GM23338 (cell line): Measurements from ENCODE around the gene MPHOSPH9. TPM values are rescaled to one million over a fixed set of nuclear protein-coding genes. Genes with fewer than 3 reads are reported as not detected.

Source experiments
- ATAC-seq: fragments of 200-7000 bp; cut with Tn5 transposase; 3 replicates; pipeline ENCODE4 v1.9.1; 2020
- DNase-seq: peaks from one replicate; pipeline ENCODE4 v3.0.0-alpha.2; 2015; ENCODE audit warnings: low spot score
- H2AFZ ChIP-seq: fragments of 200-600 bp; sonication (generic); 2 replicates; pipeline ENCODE4 v1.8.0; 2016; ENCODE audit warnings: antibody characterized with exemption, mild to moderate bottlenecking, moderate library complexity
- H3F3A ChIP-seq: fragments of 200-600 bp; sonication (generic); replicated peaks from 2 replicates; pipeline ENCODE4 v1.8.0; 2017; ENCODE audit warnings: antibody characterized with exemption, mixed run types, low read depth
- H3K27ac ChIP-seq: fragments of 200-600 bp; sonication (generic); 2 replicates; pipeline ENCODE4 v1.6.1; 2016; ENCODE audit warnings: low read depth
- H3K27me3 ChIP-seq: fragments of 200-600 bp; sonication (generic); 2 replicates; pipeline ENCODE4 v1.8.0; 2016; ENCODE audit warnings: mild to moderate bottlenecking, mixed run types, moderate library complexity; ENCODE audit not compliant: insufficient read depth
- H3K36me3 ChIP-seq: fragments of 200-600 bp; sonication (generic); 2 replicates; pipeline ENCODE4 v1.8.0; 2016; ENCODE audit warnings: mild to moderate bottlenecking; ENCODE audit not compliant: insufficient read depth
- H3K4me1 ChIP-seq: fragments of 200-600 bp; sonication (generic); 2 replicates; pipeline ENCODE4 v1.8.0; 2016; ENCODE audit warnings: mild to moderate bottlenecking, moderate library complexity; ENCODE audit not compliant: insufficient read depth
- H3K4me2 ChIP-seq: fragments of 200-600 bp; sonication (generic); 2 replicates; pipeline ENCODE4 v1.7.1; 2017; ENCODE audit warnings: mixed run types
- H3K4me3 ChIP-seq: fragments of 200-600 bp; sonication (generic); 2 replicates; pipeline ENCODE4 v1.6.1; 2016; ENCODE audit warnings: mixed run types
- H3K79me2 ChIP-seq: fragments of 200-600 bp; sonication (generic); replicated peaks from 2 replicates; pipeline ENCODE4 v1.8.0; 2017; ENCODE audit warnings: mild to moderate bottlenecking; ENCODE audit not compliant: insufficient read depth
- H3K9me2 ChIP-seq: fragments of 200-600 bp; sonication (generic); 2 replicates; pipeline ENCODE4 v1.8.0; 2017; ENCODE audit not compliant: insufficient read depth
- H4K20me1 ChIP-seq: fragments of 200-600 bp; sonication (generic); replicated peaks from 2 replicates; pipeline ENCODE4 v1.8.0; 2017; ENCODE audit warnings: mild to moderate bottlenecking; ENCODE audit not compliant: insufficient read depth
- H3K27ac Mint-ChIP-seq: 2 replicates; pipeline ENCODE4 v1.8.0; 2020; ENCODE audit warnings: inconsistent platforms, mild to moderate bottlenecking, moderate library complexity, mixed read lengths
- H3K27me3 Mint-ChIP-seq: 3 replicates; pipeline ENCODE4 v1.8.0; 2022; ENCODE audit warnings: low read depth, mild to moderate bottlenecking, moderate library complexity, mixed read lengths, inconsistent platforms; ENCODE audit not compliant: insufficient read depth, poor library complexity
- H3K36me3 Mint-ChIP-seq: 3 replicates; pipeline ENCODE4 v1.8.0; 2021; ENCODE audit warnings: low read depth, mild to moderate bottlenecking, inconsistent platforms, moderate library complexity, mixed read lengths
- H3K4me1 Mint-ChIP-seq: 3 replicates; pipeline ENCODE4 v1.8.0; 2020; ENCODE audit warnings: mild to moderate bottlenecking, inconsistent platforms, mixed read lengths
- H3K4me3 Mint-ChIP-seq: 3 replicates; pipeline ENCODE4 v1.8.0; 2021; ENCODE audit warnings: moderate library complexity, mild to moderate bottlenecking, inconsistent platforms, mixed read lengths
- H3K9me3 Mint-ChIP-seq: 3 replicates; pipeline ENCODE4 v1.8.0; 2020; ENCODE audit warnings: moderate library complexity, mild to moderate bottlenecking, inconsistent platforms, mixed read lengths
- CREB1 ChIP-seq: fragments of 250-450 bp; sonication (Bioruptor Pico); IDR thresholded peaks from 2 replicates; pipeline ENCODE4 v1.5.0; 2020; ENCODE audit warnings: low read depth, mild to moderate bottlenecking, moderate library complexity
- EZH2 ChIP-seq: fragments of 200-600 bp; sonication (generic); IDR thresholded peaks from one replicate; pipeline ENCODE4 v1.8.0; 2017; ENCODE audit warnings: antibody characterized with exemption, mild to moderate bottlenecking, low read depth; ENCODE audit not compliant: unreplicated experiment
- EZH2phosphoT487 ChIP-seq: fragments of 200-600 bp; sonication (generic); IDR thresholded peaks from one replicate; pipeline ENCODE4 v1.8.1; 2018; ENCODE audit warnings: antibody characterized with exemption; ENCODE audit not compliant: unreplicated experiment
- JUNB ChIP-seq: IDR thresholded peaks from one replicate; pipeline ENCODE4 v1.6.1; 2016; ENCODE audit warnings: antibody characterized with exemption; ENCODE audit not compliant: unreplicated experiment
- NANOG ChIP-seq: IDR thresholded peaks from 2 replicates; pipeline ENCODE4 v1.6.1; 2016; ENCODE audit warnings: antibody characterized with exemption, borderline replicate concordance
- POLR2AphosphoS5 ChIP-seq: IDR thresholded peaks from 2 replicates; pipeline ENCODE4 v1.6.1; 2016; ENCODE audit warnings: antibody characterized with exemption, low read depth
- ZNF114 ChIP-seq: fragments of 250-450 bp; sonication (Bioruptor Pico); IDR thresholded peaks from 2 replicates; pipeline ENCODE4 v1.5.0; 2020; ENCODE audit warnings: mild to moderate bottlenecking, moderate library complexity
- ZNF331 ChIP-seq: fragments of 250-450 bp; sonication (Bioruptor Pico); IDR thresholded peaks from 2 replicates; pipeline ENCODE4 v1.5.0; 2020; ENCODE audit warnings: low read depth, mild to moderate bottlenecking, moderate library complexity
- ZNF462 ChIP-seq: fragments of 250-450 bp; sonication (Bioruptor Pico); IDR thresholded peaks from 2 replicates; pipeline ENCODE4 v1.5.0; 2020; ENCODE audit warnings: mild to moderate bottlenecking, moderate library complexity
- long read RNA-seq: library from polyadenylated mRNA; unstranded; transcript quantifications from one replicate; pipeline ENCODE4 v2.0.0, GENCODE V29; 2020; ENCODE audit not compliant: unreplicated experiment
- polyA plus RNA-seq: library from polyadenylated mRNA; unstranded; fragments of >200 nt; fragmentation: Nextera tagmentation; extraction: Ambion mirVana; gene quantifications from 2 replicates; pipeline ENCODE4 v1.2.1, GENCODE V29; 2016
- total RNA-seq: library from RNA; depleted of rRNA; stranded (reverse); fragments of >200 nt; shearing (Covaris generic); gene quantifications from 2 replicates; pipeline ENCODE4 v1.2.3, GENCODE V29; 2014; rRNA removed

Gene MPHOSPH9
- total RNA-seq (43.2 and 77.9 TPM in 2 replicates), polyA plus RNA-seq (26.2 and 30.5 TPM in 2 replicates)
- long read RNA-seq, partial matches to known transcripts: 4 of 7 reads
- long read RNA-seq, other reads (novel, unspliced or antisense): 3 of 7 reads

- Histone ChIP-seq H3K79me2 (peaks cover 46% of the 10 kb centered on the region), H3K27me3 (no peaks in the 10 kb centered on the region), H3K36me3 (no peaks in the 10 kb centered on the region; the same call in 1 of the 2 replicates), H3K27ac (peak within 1 kb of the TSS; percentile 86), H4K20me1 (peaks cover 6% of the 10 kb centered on the region; the same call in 1 of the 2 replicates), H2AFZ (peak within 1 kb of the TSS; percentile 90), H3K9me2 (no peaks in the 10 kb centered on the region), H3F3A (peaks cover 7% of the 10 kb centered on the region; the same call in 1 of the 2 replicates), H3K4me2 (peak within 1 kb of the TSS; percentile 93), H3K4me3 (peak within 1 kb of the TSS; percentile 71), H3K4me1 (peaks cover 11% of the 10 kb centered on the region)
- DNase-seq (peak; percentile 99), ATAC-seq (peak; percentile 92)
- peak within 1 kb of the TSS; percentile 94 for H3K4me3 Mint-ChIP-seq
- TF ChIP-seq JUNB (no peak), ZNF114 (CRISPR knock-in tag) (0 out of 2 replicates have a peak, but pooled peaks have one; percentile 31), EZH2 (no peak), POLR2AphosphoS5 (peak; percentile 98), CREB1 (CRISPR knock-in tag) (peak; percentile 51; the same call in 1 of the 2 replicates)
- no peaks in the 10 kb centered on the region for H3K9me3 Mint-ChIP-seq
- peaks cover 7% of the 10 kb centered on the region; the same call in 2 of the 3 replicates for H3K4me1 Mint-ChIP-seq
- H3K27ac Mint-ChIP-seq: peak within 1 kb of the TSS; percentile 96
- peaks cover 11% of the 10 kb centered on the region for H3K36me3 Mint-ChIP-seq
- H3K27me3 Mint-ChIP-seq: peaks cover 17% of the 10 kb centered on the region
These were observed at the start of gene MPHOSPH9, which contains the start of gene MTRFR for GRCh38 chr12:123232807-123233504. Gene MPHOSPH9, minus strand, starts transcription at chr12:123233141. Its CDS starts 2,777 bp downstream, at chr12:123230364. Gene MTRFR, plus strand, starts transcription at chr12:123233436. Its CDS starts 20,239 bp downstream, at chr12:123253675.

GRCh38 chr12:123282111-123282510, 49.2 kb upstream of the MPHOSPH9 start:
- H3K27me3 Mint-ChIP-seq: peaks cover 4% of the 10 kb centered on the region
- Histone ChIP-seq H3K27ac (no peak overlapping the region), H2AFZ (no peak overlapping the region), H3K36me3 (no peaks in the 10 kb centered on the region), H3K4me2 (no peak overlapping the region), H3K4me1 (peaks cover 7% of the 10 kb centered on the region), H4K20me1 (no peaks in the 10 kb centered on the region), H3K79me2 (no peaks in the 10 kb centered on the region), H3F3A (0 out of 2 replicates have a peak, but pooled peaks cover 7% of the 10 kb centered on the region), H3K27me3 (no peaks in the 10 kb centered on the region; the same call in 1 of the 2 replicates), H3K9me2 (no peaks in the 10 kb centered on the region), H3K4me3 (no peak overlapping the region)
- TF ChIP-seq POLR2AphosphoS5 (no peak), ZNF331 (CRISPR knock-in tag) (no peak), EZH2phosphoT487 (no peak), CREB1 (CRISPR knock-in tag) (no peak), ZNF462 (CRISPR knock-in tag) (no peak), EZH2 (no peak), NANOG (no peak)
- peak; percentile 37; the same call in 2 of the 3 replicates for ATAC-seq
- DNase-seq: peak; percentile 46
- no peaks in the 10 kb centered on the region for H3K36me3 Mint-ChIP-seq
- H3K9me3 Mint-ChIP-seq: no peaks in the 10 kb centered on the region
- H3K4me1 Mint-ChIP-seq: peaks cover 7% of the 10 kb centered on the region
- H3K27ac Mint-ChIP-seq: no peak overlapping the region
- no peak overlapping the region for H3K4me3 Mint-ChIP-seq
